GM21528 (cell line): ENCODE data around the gene SOAT1.
"Not testable (repeated sequence)": the region's sequence is repeated elsewhere in the genome, so short reads cannot be mapped to it uniquely, and the experiment has no call there.

Experiments
- ATAC-seq: cut with Tn5 transposase; IDR thresholded peaks from one replicate; pipeline ENCODE4 v1.9.1; 2021; ENCODE audit warnings: mild to moderate bottlenecking, moderate library complexity; ENCODE audit not compliant: unreplicated experiment, low FRiP score

Gene SOAT1

GRCh38 chr1:179342740-179343404 lies 49.3 kb downstream of the SOAT1 start:
- no peak for ATAC-seq

GRCh38 chr1:179351281-179351680 lies 57.7 kb downstream of the SOAT1 start:
- no peak for ATAC-seq

- ATAC-seq: no peak
These were observed 58.6 kb downstream of the SOAT1 start for GRCh38 chr1:179352236-179352635.

GRCh38 chr1:179353546-179353945 lies 59.9 kb downstream of the SOAT1 start:
- ATAC-seq: no peak

- ATAC-seq: not testable (repeated sequence)
These were observed 68.0 kb downstream of the SOAT1 start for GRCh38 chr1:179361631-179362030.

- peak; percentile 99 for ATAC-seq
These were observed 71.9 kb downstream of the SOAT1 start, which contains the start of gene AXDND1 for GRCh38 chr1:179365342-179366092. AXDND1 (plus strand) TSS chr1:179365971; CDS start chr1:179366510, 539 bp downstream.

- ATAC-seq: peak; percentile 9
These were observed 72.7 kb downstream of the SOAT1 start for GRCh38 chr1:179366093-179366800.

- no peak for ATAC-seq
These were observed 76.2 kb downstream of the SOAT1 start for GRCh38 chr1:179369751-179370341.

- no peak for ATAC-seq
These were observed 78.6 kb downstream of the SOAT1 start for GRCh38 chr1:179372160-179372559.

- no peak for ATAC-seq
These were observed 82.6 kb downstream of the SOAT1 start for GRCh38 chr1:179376223-179376622.

GRCh38 chr1:179380299-179380698 lies 86.7 kb downstream of the SOAT1 start:
- no peak for ATAC-seq

GRCh38 chr1:179384027-179384426 lies 90.4 kb downstream of the SOAT1 start:
- no peak for ATAC-seq

GRCh38 chr1:179385510-179385909 lies 91.9 kb downstream of the SOAT1 start:
- no peak for ATAC-seq

GRCh38 chr1:179393721-179394120 lies 100.1 kb downstream of the SOAT1 start:
- ATAC-seq: no peak

GRCh38 chr1:179399399-179399798 lies 105.8 kb downstream of the SOAT1 start:
- ATAC-seq: not testable (repeated sequence)
